HepG2 (cell line): ENCODE data around the gene POP5. TPM values are rescaled to one million over a fixed set of nuclear protein-coding genes. Genes with fewer than 3 reads are reported as not detected.
"Not testable (repeated sequence)": the region's sequence is repeated elsewhere in the genome, so short reads cannot be mapped to it uniquely, and the experiment has no call there.

ENCODE experiments used
- ATAC-seq: fragments of 200-7000 bp; cut with Tn5 transposase; 3 replicates; pipeline ENCODE4 v1.9.1; 2020; ENCODE audit warnings: mild to moderate bottlenecking, moderate library complexity
- BruUV-seq: library from RNA; stranded (reverse); fragments of 400-500 nt; replicated peaks from 2 replicates; lab custom pipeline; 2021; lab: Mats Ljungman, UMichigan
- CTCF ChIA-PET: fragments of 300-600 bp; formaldehyde crosslinking; extraction: SDS; loops from one replicate; lab custom pipeline; 2021; ENCODE audit warnings: low total read pairs, inconsistent platforms, low intra/inter-chr PET ratio; lab: Yijun Ruan, JAX
- POLR2A ChIA-PET: fragments of 350-600 bp; sonication (Branson Sonifier 250); formaldehyde crosslinking; loops from one replicate; lab custom pipeline; 2020; ENCODE audit warnings: antibody characterized with exemption, inconsistent platforms; lab: Yijun Ruan, JAX
- DNase-seq: peaks from one replicate; pipeline ENCODE4 v3.0.0-alpha.2; 2015; ENCODE audit warnings: low spot score
- FAIRE-seq: peaks from 3 replicates; lab custom pipeline; 2011; peaks lifted over from hg19 to GRCh38; lab: Jason Lieb, UNC
- H2AFZ ChIP-seq: one replicate; pipeline ENCODE4 v1.6.1; 2011; ENCODE audit warnings: low read length, inconsistent platforms
- H3K27ac ChIP-seq: fragments of 300-600 bp; 3 replicates; pipeline ENCODE4 v1.8.0; 2011; ENCODE audit warnings: mixed run types, mild to moderate bottlenecking, mixed read lengths, low read length, inconsistent platforms; ENCODE audit not compliant: insufficient read depth; ENCODE audit errors: extremely low read length
- H3K27me3 ChIP-seq, 2 experiments: fragments of 200-600 bp in 1 of 2; 2 replicates in 1 of 2; 3 replicates in 1 of 2; pipeline versions ENCODE4 v1.6.0 to v1.8.0; 2011; ENCODE audit warnings: low read length in 2 of 2, mild to moderate bottlenecking in 2 of 2, moderate library complexity in 2 of 2, inconsistent platforms in 1 of 2; ENCODE audit not compliant: insufficient read depth in 2 of 2, control insufficient read depth in 1 of 2
- H3K36me3 ChIP-seq, 2 experiments: fragments of 200-600 bp in 1 of 2; replicated peaks in 1 of 2; 2 replicates in 1 of 2; 3 replicates in 1 of 2; pipeline versions ENCODE4 v1.5.1 to v1.8.0; 2011; ENCODE audit warnings: low read length in 2 of 2, inconsistent platforms in 1 of 2; ENCODE audit not compliant: insufficient read depth in 2 of 2, control insufficient read depth in 1 of 2
- H3K4me1 ChIP-seq: 2 replicates; pipeline ENCODE4 v1.5.1; 2012; ENCODE audit warnings: low read length, inconsistent platforms; ENCODE audit not compliant: insufficient read depth
- H3K4me2 ChIP-seq: 2 replicates; pipeline ENCODE4 v1.6.0; 2011; ENCODE audit warnings: low read depth, low read length, inconsistent platforms
- H3K4me3 ChIP-seq, 3 experiments: fragments of 200-600 bp in 1 of 3; sonication (generic), shearing (Covaris generic) in 1 of 3; replicated peaks in 1 of 3; 2 replicates each; pipeline ENCODE4 v1.5.1; 2011 to 2016; ENCODE audit warnings: low read length in 3 of 3, inconsistent platforms in 2 of 3, low read depth in 2 of 3, mild to moderate bottlenecking in 2 of 3, control low read depth in 1 of 3, mixed read lengths in 1 of 3; ENCODE audit not compliant: insufficient read depth in 1 of 3
- H3K79me2 ChIP-seq: one replicate; pipeline ENCODE4 v1.6.1; 2011; ENCODE audit warnings: low read length, inconsistent platforms; ENCODE audit not compliant: insufficient read depth
- H3K9ac ChIP-seq: 2 replicates; pipeline ENCODE4 v1.6.0; 2011; ENCODE audit warnings: mild to moderate bottlenecking, low read depth, low read length, inconsistent platforms; ENCODE audit not compliant: insufficient read depth
- H3K9me3 ChIP-seq: 2 replicates; pipeline ENCODE4 v1.5.1; 2012; ENCODE audit warnings: mild to moderate bottlenecking, low read length
- H4K20me1 ChIP-seq: 2 replicates; pipeline ENCODE4 v1.6.0; 2011; ENCODE audit warnings: inconsistent platforms, mild to moderate bottlenecking, low read length, moderate library complexity; ENCODE audit not compliant: insufficient read depth
- EHMT2 ChIP-seq: fragments of 200-600 bp; sonication (generic); IDR thresholded peaks from 2 replicates; pipeline ENCODE4 v1.7.0; 2017; ENCODE audit warnings: antibody characterized with exemption, low read depth, low read length, borderline replicate concordance
- GTF2F1 ChIP-seq: fragments of 150-350 bp; IDR thresholded peaks from 2 replicates; pipeline ENCODE4 v1.6.1; 2014; ENCODE audit warnings: low read length
- HNRNPK ChIP-seq: fragments of 200-400 bp; formaldehyde crosslinking; IDR thresholded peaks from 2 replicates; pipeline ENCODE4 v1.6.1; 2018; ENCODE audit warnings: low read length, low read depth, moderate library complexity, mild to moderate bottlenecking; ENCODE audit not compliant: poor library complexity, severe bottlenecking
- KLF13 ChIP-seq: sonication (generic); formaldehyde crosslinking; IDR thresholded peaks from 2 replicates; pipeline ENCODE4 v1.4.0; 2020; ENCODE audit warnings: mild to moderate bottlenecking, missing genetic modification reagents
- MXD3 ChIP-seq: IDR thresholded peaks from 2 replicates; pipeline ENCODE4 v1.6.1; 2016; ENCODE audit warnings: mild to moderate bottlenecking, missing biosample characterization, missing genetic modification reagents
- ZBTB42 ChIP-seq: sonication (generic); formaldehyde crosslinking; IDR thresholded peaks from 2 replicates; pipeline ENCODE4 v1.5.0; 2020; ENCODE audit warnings: mild to moderate bottlenecking, missing genetic modification reagents
- ZNF136 ChIP-seq: sonication (generic); formaldehyde crosslinking; IDR thresholded peaks from 2 replicates; pipeline ENCODE4 v1.8.1; 2022; ENCODE audit warnings: low read depth, mild to moderate bottlenecking, moderate library complexity, missing genetic modification reagents
- ZNF3 ChIP-seq: IDR thresholded peaks from 2 replicates; pipeline ENCODE4 v1.7.0; 2017; ENCODE audit warnings: inconsistent platforms
- ZNF747 ChIP-seq: sonication (generic); formaldehyde crosslinking; IDR thresholded peaks from 2 replicates; pipeline ENCODE4 v1.8.1; 2023; ENCODE audit warnings: missing genetic modification reagents, mild to moderate bottlenecking, borderline replicate concordance
- ZNF883 ChIP-seq: sonication (generic); formaldehyde crosslinking; IDR thresholded peaks from 2 replicates; pipeline ENCODE4 v1.5.1; 2020; ENCODE audit warnings: mild to moderate bottlenecking, missing genetic modification reagents; ENCODE audit errors: not compliant biosample characterization
- WGBS: methylation state at CpG from one replicate; pipeline ENCODE4 v1.1.6; 2017; ENCODE audit warnings: low lambda C conversion rate; 5-methylcytosine and 5-hydroxymethylcytosine counted together
- in situ Hi-C: cut with HindIII; loops from 2 replicates; pipeline ENCODE4 v1.10.0; 2017; ENCODE audit warnings: low pct_unique_long_range_greater_than_20kb; ENCODE audit not compliant: extremely low pct_ligation_motif_present
- intact Hi-C: fragments of 100-400 bp; cut with micrococcal nuclease; formaldehyde crosslinking; loops from one replicate; pipeline ENCODE4 v1.10.0; 2022; ENCODE audit not compliant: unreplicated experiment
- polyA plus RNA-seq, 8 experiments: library from polyadenylated mRNA; depleted of rRNA in 3 of 8; stranded (reverse) in 7 of 8; unstranded in 1 of 8; fragments of >200 nt; fragmentation: Illumina TruSeq in 4 of 8; extraction: Trizol in 4 of 8; gene quantifications; 2 replicates each; pipeline versions ENCODE4 v1.2.1 to v1.2.3, GENCODE V29; 2011 to 2016; ENCODE audit warnings: low read depth in 4 of 8, missing spikeins in 1 of 8, mixed read lengths in 1 of 8; ENCODE audit not compliant: insufficient read depth in 1 of 8
- total RNA-seq, 5 experiments: library from RNA; depleted of rRNA; stranded (reverse); fragments of >200 nt; fragmentation: Illumina TruSeq; extraction: Trizol; gene quantifications; 2 replicates each; pipeline ENCODE4 v1.2.3, GENCODE V29; 2016; ENCODE audit warnings: low read depth in 1 of 5
- TF ChIP-seq, protein P1 (sequence below): sonication (generic); formaldehyde crosslinking; IDR thresholded peaks from 2 replicates; pipeline ENCODE4 v1.8.1; 2023; ENCODE audit warnings: mild to moderate bottlenecking, missing genetic modification reagents
- TF ChIP-seq, protein P2 (sequence below): sonication (generic); formaldehyde crosslinking; IDR thresholded peaks from 2 replicates; pipeline ENCODE4 v1.4.0; 2020; ENCODE audit warnings: missing genetic modification reagents

Gene POP5
- total and polyA plus RNA-seq, 2 of the 13 experiments (the other 11 are each of a cell fraction or from before 2014, with no cell fraction given): 45.6 to 61.3 TPM

GRCh38 chr12:120618954-120619615 lies 37.9 kb upstream of the POP5 start:
- Histone ChIP-seq H3K27ac (no peak overlapping the region), H3K79me2 (no peaks in the 10 kb centered on the region), H3K9ac (no peak overlapping the region), H3K4me3 (no peak overlapping the region), H2AFZ (no peak overlapping the region), H3K9me3 (no peaks in the 10 kb centered on the region), H3K4me2 (no peak overlapping the region), H3K36me3 (no peaks in the 10 kb centered on the region), H4K20me1 (no peaks in the 10 kb centered on the region), H3K27me3 (peaks cover 4 to 37% of the 10 kb centered on the region in 2 experiments; a peak in 3 of 5 replicates), H3K4me1 (no peaks in the 10 kb centered on the region)
- POLR2A ChIA-PET: no interaction called here
- BruUV-seq: no TSS peak
- intact Hi-C loops (no loop called here), in situ Hi-C loops (no loop called here)
- CTCF ChIA-PET: no interaction called here
- ATAC-seq: no peak
- WGBS: 25% methylated on average over 8 of the region's 8 CpGs
- TF ChIP-seq ZNF3 (no peak), HNRNPK (no peak), KLF13 (CRISPR knock-in tag) (no peak), EHMT2 (no peak), ZNF883 (no peak), MXD3 (no peak), ZNF747 (CRISPR knock-in tag) (no peak), ZNF136 (CRISPR knock-in tag) (no peak), ZBTB42 (no peak), GTF2F1 (no peak)
- TF ChIP-seq, protein P1, sequence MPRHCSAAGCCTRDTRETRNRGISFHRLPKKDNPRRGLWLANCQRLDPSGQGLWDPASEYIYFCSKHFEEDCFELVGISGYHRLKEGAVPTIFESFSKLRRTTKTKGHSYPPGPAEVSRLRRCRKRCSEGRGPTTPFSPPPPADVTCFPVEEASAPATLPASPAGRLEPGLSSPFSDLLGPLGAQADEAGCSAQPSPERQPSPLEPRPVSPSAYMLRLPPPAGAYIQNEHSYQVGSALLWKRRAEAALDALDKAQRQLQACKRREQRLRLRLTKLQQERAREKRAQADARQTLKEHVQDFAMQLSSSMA (CRISPR knock-in tag): no peak
- TF ChIP-seq, protein P2, sequence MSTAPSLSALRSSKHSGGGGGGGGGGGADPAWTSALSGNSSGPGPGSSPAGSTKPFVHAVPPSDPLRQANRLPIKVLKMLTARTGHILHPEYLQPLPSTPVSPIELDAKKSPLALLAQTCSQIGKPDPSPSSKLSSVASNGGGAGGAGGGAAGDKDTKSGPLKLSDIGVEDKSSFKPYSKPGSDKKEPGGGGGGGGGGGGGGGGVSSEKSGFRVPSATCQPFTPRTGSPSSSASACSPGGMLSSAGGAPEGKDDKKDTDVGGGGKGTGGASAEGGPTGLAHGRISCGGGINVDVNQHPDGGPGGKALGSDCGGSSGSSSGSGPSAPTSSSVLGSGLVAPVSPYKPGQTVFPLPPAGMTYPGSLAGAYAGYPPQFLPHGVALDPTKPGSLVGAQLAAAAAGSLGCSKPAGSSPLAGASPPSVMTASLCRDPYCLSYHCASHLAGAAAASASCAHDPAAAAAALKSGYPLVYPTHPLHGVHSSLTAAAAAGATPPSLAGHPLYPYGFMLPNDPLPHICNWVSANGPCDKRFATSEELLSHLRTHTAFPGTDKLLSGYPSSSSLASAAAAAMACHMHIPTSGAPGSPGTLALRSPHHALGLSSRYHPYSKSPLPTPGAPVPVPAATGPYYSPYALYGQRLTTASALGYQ (CRISPR knock-in tag): no peak
- DNase-seq: no peak
- FAIRE-seq: no peak

DNA sequence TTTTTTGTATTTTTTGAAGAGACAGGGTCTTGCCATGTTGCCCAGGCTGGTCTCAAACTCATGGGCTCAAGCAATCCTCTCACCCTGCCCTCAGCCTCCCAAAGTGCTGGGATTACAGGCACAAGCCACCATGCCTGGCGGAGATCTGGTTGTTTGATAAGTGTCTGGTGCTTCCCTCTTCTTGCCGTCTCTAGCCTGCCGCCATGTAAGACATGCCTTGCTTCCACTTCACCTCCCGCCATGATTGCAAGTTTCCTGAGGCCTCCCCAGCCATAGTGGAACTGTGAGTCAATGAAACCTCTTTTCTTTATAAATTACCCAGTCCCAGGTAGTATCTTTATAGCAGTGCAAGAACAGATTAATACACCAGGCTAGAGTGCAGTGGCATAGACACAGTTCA lies 36.6 kb upstream of the POP5 start:
- H3K9me3 ChIP-seq, ATAC-seq, H3K4me3 ChIP-seq, in situ Hi-C loops, H3K36me3 ChIP-seq, intact Hi-C loops, H2AFZ ChIP-seq, CTCF ChIA-PET, H3K79me2 ChIP-seq, H3K9ac ChIP-seq, FAIRE-seq, H3K4me2 ChIP-seq, DNase-seq, H4K20me1 ChIP-seq, POLR2A ChIA-PET, H3K4me1 ChIP-seq, H3K27ac ChIP-seq, BruUV-seq: not testable (repeated sequence)
- 66% methylated on average over 4 of the region's 4 CpGs for WGBS
- H3K27me3 ChIP-seq: peaks cover 4 to 30% of the 10 kb centered on the region in 2 experiments; a peak in 3 of 5 replicates
